GM21529 (cell line): ENCODE data around the gene DYRK4.

Experiments
- ATAC-seq: cut with Tn5 transposase; IDR thresholded peaks from one replicate; pipeline ENCODE4 v1.9.1; 2021; ENCODE audit not compliant: unreplicated experiment

The DYRK4 gene

DNA sequence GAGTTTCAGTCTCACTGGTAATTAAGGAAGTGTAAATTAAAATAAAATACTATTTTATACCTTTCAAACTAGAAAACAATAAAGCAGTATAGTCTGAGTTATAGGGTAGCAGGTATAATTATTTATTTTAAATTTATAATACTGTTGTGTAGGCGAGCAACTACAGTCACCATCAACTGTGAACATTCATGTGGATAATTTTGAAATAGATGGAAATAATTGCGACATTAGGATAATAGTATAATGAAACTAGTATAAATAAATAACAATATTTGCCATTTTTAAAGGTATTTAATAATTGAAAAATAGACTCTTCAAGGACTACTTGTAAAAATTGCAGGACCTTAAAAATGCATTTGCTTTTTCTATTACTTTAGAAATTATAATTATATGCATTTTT is 3.8 kb upstream of the DYRK4 start:
- no peak for ATAC-seq

DNA sequence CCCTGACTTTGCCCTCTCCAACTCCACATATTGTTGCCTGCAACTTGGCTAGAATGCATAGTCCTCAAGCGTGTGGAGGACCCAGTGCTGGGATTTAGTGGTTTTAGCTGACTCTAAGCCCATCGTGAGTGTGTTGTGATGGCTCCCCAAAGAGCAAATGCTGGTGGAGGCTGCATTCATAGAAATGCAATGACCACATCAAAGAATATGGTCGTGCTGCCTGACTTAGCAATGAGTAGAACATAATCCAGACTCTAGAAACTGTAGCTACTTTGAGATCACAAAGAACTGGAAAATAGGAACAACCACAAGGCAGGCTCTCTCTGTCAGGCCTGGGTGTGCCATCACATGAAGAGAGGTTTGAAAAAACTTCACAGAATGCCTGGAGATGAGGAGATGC is 1.3 kb downstream of the DYRK4 start:
- ATAC-seq, result no peak

DNA sequence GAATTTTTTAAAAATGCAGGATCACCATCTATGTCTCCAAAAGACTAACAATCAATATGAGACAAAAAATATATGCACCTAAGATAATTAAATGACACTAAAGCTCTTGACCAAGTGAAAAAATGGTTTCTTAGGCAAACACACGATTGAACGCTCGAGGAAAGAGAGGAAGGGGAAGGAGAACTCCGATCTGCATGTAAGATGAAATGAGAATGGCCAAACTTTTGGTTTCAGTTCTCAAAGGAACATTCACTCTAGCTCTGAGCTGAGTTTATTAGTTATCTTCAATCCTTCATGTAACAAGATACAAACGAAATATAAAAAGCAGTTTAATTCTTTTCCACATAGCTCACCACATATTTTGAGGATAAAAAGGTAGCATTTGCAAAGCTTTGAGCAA is 2.8 kb downstream of the DYRK4 start:
- no peak for ATAC-seq

DNA sequence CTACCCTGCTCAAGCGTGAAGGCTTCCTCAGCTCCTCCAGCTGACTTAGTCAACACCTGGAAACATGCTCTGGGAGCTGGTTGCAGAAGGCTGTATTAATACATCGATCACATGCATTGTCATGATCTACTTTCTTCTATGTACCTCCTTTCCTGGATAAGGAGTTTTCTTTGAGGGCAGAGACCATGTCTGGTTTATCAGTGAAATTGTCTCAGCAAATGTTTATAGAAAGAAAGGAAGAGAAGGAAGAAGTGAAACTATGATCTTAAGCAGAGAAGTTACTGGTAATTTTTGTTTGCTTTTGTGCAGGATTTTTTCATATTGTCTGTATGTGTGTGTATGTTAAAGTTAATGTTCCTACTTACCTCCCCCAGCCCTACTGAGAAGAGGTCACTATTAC is 4.5 kb downstream of the DYRK4 start:
- no peak for ATAC-seq

DNA sequence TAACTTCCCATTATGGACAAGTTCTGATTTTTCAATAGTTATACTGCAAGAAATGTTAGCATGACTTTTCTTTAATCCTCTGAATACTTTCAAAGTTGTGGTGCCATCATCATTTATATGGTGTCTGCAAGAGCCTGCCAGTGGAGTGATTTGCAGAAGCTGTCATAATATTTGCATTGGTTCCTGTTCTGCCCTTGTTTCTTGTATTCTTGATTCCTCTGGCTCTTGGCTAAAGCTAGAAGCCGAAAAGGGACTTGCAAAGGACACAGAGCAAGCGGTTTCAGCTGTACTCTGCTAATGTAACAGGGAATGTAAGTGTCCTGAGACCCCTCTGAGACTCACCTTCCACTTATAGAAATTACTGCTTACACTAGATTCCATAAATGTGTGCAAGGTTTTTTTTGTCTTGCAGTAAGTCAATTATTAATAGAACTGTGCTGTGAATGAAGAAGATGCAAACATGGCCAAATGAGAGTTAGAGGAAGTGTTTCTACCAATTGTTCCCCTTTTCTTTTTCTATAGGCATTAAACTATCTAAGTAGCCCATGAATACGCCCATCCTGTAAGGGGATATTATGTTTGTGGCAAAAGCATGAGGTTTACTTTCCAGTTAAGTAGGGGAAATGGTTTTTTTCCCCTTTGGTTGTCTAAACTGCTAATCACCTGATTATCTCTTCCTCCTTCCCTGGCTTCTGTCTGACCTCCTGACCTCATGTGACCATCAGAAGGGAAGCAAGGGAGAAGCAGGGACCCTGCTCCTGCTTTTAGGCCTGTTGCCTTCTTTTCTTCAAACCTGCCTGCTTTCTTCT is 5.3 kb downstream of the DYRK4 start:
- peak; percentile 56 for ATAC-seq

DNA sequence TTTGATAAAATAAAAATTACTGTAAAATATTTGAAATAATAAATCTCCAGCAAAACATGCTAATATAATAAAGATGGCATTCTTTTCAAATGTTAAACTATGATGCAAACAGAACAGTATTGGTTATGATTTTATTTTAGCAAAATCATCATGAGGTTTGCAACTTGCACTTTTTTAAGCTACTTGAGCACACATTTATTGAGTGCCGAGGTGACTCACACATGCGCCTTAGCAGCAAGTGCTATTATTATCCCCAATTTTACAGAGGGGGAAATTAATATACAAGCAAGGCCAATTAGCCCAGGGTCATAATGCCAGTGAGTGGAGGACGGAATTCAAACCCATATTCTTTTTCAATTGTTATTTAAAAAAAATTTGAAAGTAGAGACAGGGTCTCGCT is 7.3 kb downstream of the DYRK4 start:
- ATAC-seq, result no peak

DNA sequence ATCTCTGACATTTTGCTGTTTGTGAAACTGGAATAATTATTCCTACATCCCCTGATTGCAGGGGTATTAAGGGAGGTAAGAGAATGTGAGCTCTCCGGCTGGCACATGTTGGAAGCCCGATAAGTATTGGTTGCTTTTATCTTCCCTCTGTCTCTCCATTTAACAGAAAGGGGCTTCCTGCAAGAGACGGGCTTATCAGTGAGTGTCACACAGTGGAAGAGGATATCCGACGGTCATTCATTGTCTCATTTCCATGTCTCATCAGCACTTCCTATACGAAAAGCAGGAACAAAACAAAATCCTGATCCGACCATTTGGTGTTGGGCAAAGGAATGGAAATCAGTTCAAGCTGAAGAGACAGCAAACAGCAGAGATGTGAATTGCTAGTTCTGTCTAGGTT is 10.7 kb downstream of the DYRK4 start:
- ATAC-seq, result no peak

DNA sequence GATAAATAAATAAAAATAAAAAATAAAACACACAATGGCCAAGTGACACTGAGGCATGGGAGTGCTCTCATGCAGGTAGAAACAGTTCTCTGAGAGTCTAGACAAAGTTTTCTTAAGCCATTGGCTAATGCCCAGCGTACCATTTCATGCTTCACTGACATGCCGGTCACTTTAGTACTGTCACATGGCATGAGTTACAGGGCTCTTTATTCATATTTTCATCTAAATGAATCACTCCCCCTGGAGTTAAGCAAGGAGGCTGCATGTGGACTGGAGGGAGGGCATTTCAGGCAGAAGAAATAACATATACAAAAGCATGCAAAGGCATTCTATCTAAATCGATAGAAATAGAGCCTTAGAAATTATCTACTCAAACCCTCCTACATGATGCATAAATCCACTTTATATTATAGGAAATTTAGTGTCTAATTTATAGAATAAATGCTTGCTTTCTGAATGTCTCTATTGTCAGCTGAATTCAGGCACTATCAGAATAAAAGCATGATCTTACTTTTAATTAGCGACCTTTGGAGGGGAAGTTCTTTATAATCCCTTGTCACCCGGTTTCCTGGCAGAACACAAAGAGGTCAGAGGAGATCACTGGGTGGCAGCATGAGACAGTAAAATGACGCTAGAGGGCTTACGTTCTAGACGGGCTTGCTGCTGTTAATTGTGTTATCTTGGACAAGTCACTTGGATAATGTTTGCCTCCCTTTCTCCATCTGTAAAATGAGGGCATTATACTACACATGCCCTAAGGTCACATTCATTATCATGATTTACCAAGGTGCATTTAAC is 17.5 kb downstream of the DYRK4 start:
- no peak for ATAC-seq

DNA sequence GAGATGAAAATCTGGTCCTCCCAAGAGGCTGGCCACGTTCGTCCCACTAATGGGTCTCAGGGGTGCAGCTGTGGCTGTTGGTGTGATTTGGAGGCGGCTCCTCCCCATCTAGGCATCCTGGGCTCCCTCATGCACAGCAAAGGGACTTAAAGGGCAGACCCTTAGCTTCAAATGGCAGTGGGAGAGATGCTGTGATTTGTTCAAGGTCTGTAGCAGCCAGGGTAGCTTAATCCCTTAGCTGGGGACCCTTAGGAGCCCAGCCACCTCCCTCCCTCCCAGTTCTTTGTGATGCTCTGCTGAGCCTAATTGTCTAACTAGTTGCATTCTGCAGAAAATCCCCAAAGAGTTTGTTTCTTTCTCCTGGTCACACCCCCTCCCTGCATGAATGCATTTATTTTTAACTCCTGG is 18.3 kb downstream of the DYRK4 start:
- ATAC-seq, result no peak

DNA sequence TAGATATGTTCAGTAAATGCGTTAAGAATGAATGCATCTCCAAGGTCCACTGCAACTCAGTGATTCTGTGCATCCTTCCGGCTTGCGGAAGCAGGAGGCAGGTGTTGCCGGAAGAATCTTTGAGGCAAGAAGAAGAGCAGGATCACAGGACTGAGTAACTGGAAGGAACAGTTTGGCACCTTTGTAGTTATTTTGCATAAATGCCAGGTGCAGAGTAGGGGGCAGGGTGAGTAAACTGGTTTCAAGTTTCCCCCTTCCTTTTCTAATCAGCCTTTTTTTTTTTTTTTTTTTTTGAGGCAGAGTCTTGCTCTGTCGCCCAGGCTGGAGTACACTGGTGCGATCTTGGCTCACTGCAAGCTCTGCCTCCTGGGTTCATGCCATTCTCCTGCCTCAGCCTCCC is 22.3 kb downstream of the DYRK4 start:
- no peak for ATAC-seq

DNA sequence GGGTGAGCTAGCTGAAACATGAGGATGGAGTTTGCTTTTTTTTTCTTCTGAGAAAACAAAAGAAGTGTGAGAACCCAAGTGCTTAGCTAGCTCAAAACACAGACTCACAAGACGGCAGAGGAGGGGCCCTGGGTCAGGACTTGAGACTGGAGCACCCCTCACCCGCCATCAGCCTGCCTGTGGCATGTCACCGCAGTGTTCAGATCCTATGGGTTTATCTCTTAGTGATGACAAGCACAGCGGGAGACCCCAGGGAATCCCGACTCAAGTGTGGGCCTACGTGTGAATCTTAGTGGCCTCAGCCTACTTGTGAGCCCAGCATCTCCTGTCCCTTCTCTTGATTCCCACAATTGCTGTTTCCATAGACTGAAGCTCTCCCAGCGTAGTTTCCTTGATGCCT is 22.9 kb downstream of the DYRK4 start:
- ATAC-seq, result no peak

DNA sequence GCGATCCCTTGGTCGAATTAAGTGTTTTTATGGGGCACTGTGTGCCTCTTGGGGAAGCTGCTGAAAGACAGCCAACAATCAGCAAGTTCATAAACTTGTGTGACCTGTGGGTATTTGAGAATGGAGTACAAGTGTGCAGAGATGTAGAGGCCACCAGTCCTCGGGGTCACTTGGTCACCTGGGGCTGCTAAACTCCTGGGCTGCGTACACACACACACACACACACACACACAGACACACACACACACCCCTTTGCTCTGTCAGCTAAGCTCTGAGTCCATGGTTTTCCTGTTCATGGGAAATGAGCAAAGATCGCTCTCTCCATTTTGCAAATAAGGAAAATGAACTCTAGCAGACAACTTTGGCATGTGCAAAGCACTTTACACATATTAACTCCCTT is 24.5 kb downstream of the DYRK4 start:
- no peak for ATAC-seq

DNA sequence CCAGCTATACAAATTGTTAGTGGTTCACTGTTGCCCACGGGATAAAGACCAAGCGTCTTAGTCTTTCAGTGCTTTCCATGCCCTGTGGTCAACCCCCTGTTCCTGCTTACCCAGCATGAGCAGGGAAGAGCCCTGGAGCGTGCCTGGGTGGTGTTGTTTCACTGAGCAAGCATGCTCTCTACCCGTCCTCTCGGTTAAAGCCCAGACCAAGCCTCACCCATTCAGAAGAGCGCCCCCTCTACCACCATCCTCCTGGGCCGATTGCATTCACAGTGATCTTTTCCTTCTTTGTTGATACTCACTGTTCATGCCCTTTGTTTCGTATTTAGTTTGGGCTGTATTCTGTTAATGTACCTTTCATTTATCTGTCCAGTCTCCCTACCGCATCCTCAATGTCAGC is 25.1 kb downstream of the DYRK4 start:
- ATAC-seq, result no peak

DNA sequence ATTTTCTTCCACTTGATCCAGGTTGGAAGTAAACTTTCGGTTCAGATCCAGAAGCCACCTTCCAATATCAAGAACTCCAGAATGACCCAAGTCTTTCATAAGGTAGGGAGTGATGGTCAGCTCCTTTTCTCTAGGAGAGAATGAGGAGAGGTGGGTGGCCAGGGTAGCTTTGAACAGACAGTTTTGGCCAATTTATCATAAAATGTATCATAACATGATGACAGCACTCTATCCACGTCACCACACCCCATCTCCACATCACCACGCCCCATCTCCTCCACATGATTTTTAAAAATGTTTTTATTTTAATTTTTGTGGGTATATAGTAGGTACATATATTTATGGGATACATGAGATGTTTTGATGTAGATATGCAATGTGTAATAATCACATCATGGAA is 26.9 kb downstream of the DYRK4 start:
- ATAC-seq, result no peak

DNA sequence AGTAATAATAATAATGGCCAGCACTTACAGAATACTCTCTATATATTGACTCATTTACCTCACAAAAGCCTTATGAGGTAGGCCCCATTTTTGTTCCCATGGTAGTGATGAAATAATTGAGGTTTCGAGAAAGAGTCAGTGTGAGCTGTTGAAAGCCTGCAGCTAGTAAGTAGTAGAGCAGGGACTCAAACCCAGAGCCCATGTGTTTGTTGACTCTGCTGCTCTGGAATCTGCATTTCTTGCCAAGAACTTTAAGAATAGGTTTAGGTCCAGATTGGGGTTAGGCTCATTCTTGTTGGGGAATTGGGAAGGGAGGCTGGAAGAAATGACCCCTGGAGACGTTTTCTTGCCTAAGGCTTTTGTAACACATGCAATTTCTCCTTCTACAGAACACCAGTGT is 27.9 kb downstream of the DYRK4 start:
- no peak for ATAC-seq

DNA sequence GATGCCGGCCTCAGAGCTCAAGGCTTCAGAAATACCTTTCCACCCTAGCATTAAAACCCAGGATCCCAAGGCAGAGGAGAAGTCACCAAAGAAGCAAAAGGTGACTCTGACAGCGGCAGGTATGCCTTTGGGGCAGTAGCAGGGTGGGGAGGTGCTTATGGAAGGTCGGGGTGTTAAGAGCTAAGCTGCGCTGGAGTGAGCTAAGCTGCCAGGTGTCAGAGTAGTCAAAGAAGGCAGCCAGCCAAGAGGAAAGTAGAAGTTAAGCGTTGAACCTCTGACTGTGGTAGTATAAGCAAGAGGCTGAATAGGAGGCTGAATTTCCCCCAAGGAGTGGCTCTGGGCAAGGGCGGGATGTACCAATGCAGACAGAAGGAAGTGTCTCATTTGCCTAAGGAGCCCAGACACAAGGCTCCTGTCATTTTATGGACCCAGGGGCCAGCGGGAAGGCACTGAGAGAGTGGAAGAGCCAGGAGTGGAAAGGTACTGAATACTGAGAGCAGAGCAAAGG is 29.2 kb downstream of the DYRK4 start:
- ATAC-seq, result no peak

DNA sequence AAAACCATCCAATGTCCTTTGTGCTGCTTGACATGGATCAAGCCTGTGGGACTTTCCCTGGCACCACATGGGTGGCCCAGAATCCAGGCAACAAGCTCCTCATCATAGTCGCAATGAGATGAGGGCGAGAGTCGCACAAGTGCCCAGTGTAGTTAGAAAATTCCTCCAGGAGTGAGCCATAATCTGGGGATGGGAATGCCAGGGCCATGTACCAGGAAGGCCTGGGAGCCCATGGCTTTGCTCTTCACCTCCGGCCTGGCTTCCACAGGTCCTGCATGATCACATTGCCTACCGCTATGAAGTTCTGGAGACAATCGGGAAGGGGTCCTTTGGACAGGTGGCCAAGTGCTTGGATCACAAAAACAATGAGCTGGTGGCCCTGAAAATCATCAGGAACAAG is 33.9 kb downstream of the DYRK4 start:
- ATAC-seq, result no peak

DNA sequence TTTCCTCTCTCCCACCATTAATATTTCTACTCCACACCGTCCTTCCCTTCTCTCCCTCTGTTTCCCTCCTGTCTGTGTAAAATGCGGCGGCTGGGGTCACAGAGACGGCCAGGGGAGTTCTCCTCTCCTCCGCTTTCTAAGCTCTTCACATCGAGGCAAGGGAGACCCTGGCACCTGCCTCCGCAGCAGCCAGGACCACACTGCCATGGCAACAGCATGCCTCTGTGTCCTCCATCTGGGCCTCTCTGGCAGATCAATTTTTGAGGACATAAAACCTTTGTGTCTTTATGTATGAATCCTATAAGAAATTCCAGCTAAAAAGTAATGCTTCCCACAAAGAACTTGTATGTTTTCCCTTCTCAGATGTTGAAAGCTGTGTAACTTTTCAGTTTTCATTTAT is 41.4 kb downstream of the DYRK4 start:
- ATAC-seq, result no peak

DNA sequence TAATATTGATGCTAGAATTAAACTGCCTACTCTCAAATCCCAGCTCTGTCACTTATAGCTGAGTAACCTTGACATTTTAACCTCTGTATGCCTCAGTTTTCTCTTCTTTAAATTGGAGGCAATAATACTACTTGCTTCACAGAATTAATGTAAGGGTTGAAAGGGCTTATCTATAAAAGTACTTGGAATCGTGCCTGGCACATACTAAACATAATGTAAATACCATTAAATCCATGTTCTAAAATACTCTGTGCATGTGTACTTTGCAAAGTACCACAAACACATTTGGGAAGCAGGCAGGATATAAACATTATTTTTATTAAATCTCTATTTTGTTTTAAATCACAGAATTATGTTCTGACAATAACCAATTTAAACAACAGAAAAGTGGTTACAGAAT is 41.9 kb downstream of the DYRK4 start:
- no peak for ATAC-seq

DNA sequence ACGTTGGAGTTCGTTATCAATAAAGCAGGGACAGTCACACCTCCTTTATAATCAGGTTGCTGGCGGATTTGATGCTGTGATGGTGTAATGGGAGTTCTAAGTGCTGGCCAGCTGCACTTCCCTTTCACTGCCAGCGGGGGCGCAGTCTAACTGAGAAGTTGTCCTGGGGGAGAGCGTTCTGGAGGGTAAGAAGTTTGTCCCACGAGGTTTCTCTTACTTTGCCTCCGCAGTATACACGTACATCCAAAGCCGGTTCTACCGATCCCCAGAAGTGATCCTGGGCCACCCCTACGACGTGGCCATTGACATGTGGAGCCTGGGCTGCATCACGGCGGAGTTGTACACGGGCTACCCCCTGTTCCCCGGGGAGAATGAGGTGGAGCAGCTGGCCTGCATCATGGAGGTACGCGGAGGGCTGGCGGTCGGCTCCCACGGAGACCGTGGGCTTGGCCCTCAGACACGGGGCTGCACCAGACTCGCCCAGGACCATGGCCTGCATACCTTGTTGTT is 42.7 kb downstream of the DYRK4 start:
- ATAC-seq, result peak; percentile 93

DNA sequence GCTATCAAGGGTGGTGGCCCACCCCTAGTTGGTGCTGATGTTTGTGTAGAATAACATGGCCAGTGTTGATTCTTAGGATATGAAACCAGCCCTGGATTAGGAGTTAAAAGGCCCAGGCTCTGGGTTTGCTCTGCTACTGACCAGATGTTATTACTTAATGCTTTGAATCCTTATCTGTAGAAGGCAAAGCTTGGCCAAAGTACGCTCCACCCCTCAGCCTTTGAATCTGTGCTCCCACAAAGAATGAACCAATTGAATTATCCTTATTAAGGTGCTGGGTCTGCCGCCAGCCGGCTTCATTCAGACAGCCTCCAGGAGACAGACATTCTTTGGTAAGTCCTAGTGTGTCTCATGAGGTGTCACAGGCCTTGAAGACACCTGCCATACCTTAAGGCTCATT is 45.0 kb downstream of the DYRK4 start:
- ATAC-seq, result no peak

DNA sequence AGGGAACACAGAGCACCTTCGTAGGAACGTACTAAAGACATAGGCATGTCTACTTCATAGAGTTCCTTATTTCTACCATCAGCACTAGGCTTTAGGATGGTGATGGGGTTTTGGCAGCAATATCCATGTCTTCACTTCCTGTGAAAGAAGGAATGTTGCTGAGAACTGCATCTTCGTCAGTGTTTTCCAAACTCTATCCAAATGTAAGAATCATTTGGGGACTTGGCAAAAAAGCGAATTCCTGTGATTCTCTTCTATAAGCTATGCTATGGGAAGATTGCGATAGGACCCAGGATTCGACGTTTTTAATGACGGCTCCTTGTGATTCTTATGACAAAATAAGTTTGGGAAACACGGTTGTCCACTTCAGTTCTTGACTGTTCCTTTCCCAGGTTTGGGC is 47.1 kb downstream of the DYRK4 start:
- no peak for ATAC-seq
